A375 (cell line): ENCODE data around the gene KCTD16. TPM values are rescaled to one million over a fixed set of nuclear protein-coding genes. Genes with fewer than 3 reads are reported as not detected.

Source experiments
- small RNA-seq: library from RNA; depleted of rRNA; stranded (forward); fragments of <200 nt; gene quantifications from one replicate; pipeline ENCODE3, GENCODE V24; 2014
- total RNA-seq: library from RNA; depleted of rRNA; stranded (reverse); fragments of >200 nt; shearing (Covaris generic); gene quantifications from 2 replicates; pipeline ENCODE4 v1.2.3, GENCODE V29; 2014; rRNA removed

KCTD16 gene
- total RNA-seq: 0.03 TPM in 1 of 2 replicates, not detected in the other

GRCh38 chr5:144170276-144171024, at the start of gene KCTD16, which contains the start of gene YIPF5:
TSS of gene KCTD16 (plus strand) at chr5:144170873.
TSS of gene YIPF5 (minus strand) at chr5:144170659. CDS start at chr5:144169955, 704 bp downstream.

Small RNA genes lying within 50 kb of the gene (small RNA-seq; reads per million reads assigned to genes)
- gene CKS1BP5 (not detected), gene RN7SL87P (not detected)

Other genes with a start within 250 kb of the KCTD16 start
- 21.6 and 23.6 TPM in 2 replicates for gene YIPF5, start 214 bp upstream of the KCTD16 start, total RNA-seq